Activated CD8-positive, alpha-beta memory T cell treated with anti-CD3 and anti-CD28 coated beads, Interleukin-2, amount 50 U/mL, for 24 hours (primary cell): ENCODE measurements around the gene FAM174B.

Experiments used
- DNase-seq: peaks from one replicate; pipeline ENCODE4 v3.0.0-alpha.2; 2020; ENCODE audit errors: extremely low read depth

The FAM174B gene

DNA sequence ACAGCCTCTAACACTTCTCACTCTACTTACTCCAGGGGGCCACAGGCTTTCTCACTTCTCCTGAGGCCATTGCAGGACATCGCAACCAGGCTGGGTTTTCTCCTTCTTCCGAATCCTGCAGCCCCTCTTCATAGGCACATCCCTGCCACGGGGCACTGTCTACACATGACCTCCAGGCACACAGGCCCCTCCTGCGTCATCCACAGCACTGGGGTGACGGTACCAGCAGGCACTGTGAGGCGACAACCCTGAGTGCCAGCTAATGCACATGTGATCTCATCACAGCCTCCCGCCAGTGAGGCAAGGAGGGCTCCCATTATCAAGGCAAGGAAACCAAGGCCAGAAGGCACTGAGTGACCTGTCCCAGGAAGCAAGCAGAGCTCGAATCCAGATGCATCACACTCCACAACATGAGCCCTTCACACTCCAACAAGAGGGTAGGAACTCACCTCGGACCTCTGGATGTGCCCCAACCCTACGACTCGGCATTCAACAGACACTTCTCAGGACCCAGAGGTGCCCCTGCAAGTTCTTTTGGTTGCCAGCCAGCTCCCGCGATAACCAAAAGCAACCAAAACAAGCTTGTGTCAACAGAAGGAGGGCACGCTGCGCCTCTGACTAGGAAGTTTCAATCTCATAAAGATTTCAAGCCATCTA, 16.7 kb downstream of the FAM174B start:
- DNase-seq = no peak

- no peak for DNase-seq
Observed at GRCh38 chr15:92638291-92638708, 17.3 kb downstream of the FAM174B start.

- no peak for DNase-seq
Observed at GRCh38 chr15:92637626-92638025, 17.9 kb downstream of the FAM174B start.

DNA sequence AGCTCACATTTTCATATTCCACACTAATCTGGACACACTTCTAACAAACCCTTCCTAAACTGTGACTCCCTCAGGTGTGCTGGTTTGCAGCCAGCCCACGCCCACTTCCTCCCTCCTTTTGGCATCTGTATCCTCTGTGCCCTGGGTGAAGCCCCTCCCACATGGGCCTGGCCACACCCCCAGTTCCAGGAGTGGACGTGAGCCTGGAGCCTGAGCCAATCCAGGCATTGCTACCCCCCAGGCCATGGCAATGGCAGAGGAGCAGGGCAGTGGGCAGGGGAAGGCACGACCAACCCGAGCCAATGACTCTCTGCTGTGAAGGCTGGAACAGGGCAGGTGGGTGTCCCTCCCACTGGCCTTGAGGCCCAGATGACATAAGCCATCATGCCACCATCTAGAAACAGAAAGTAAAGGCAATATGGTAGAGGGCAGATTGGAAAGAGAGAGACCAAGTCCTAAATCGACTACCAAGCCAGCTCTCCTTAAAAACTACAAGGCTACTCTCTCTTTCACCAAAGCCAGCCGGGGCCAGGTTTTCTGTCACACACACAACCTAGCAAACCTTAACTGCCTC, 18.6 kb downstream of the FAM174B start:
- DNase-seq = no peak

GRCh38 chr15:92636401-92636907, 19.1 kb downstream of the FAM174B start:
- DNase-seq = no peak

GRCh38 chr15:92634671-92635201, 20.8 kb downstream of the FAM174B start:
- DNase-seq = no peak

DNA sequence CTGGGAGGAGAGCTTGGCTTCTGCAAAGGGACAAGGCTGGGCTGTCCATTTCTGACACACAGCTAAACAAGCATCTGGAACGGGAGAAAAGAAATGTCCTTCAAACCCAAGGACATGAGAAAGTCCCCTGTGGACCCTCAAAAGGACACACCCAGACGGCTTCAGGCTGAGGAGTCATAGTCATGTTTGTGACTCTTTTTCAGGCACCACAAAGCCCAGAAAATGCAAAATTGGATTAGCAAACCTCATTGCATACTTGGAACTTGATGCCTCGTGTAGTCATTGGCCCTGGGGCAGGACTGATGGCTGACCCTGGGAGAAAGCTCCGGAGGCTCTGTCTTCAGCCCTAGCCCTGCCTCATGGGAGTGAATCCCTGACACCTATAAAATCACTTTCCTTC, 21.5 kb downstream of the FAM174B start:
- DNase-seq = no peak

GRCh38 chr15:92633418-92633817, 22.2 kb downstream of the FAM174B start:
- DNase-seq = no peak

DNA sequence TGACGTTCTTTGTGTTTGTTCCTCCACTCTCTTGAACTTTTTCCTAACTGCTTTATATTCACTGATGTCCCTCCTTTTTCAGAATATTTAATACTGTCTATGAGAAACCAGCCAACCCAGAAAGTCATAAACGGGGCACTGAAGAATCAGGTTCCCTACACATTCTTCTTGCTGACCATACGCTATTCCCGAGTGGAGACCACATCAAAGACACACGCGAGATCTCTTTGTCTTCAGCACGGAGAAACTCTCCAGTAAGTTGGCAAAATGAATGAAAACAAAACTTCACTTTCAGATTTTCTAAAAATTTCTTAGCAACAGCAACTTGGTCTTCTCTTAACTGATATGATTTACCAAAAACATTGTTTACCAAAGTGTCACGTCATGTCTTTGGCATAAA, 22.6 kb downstream of the FAM174B start:
- DNase-seq = no peak

GRCh38 chr15:92631721-92632120, 23.9 kb downstream of the FAM174B start:
- no peak for DNase-seq

DNA sequence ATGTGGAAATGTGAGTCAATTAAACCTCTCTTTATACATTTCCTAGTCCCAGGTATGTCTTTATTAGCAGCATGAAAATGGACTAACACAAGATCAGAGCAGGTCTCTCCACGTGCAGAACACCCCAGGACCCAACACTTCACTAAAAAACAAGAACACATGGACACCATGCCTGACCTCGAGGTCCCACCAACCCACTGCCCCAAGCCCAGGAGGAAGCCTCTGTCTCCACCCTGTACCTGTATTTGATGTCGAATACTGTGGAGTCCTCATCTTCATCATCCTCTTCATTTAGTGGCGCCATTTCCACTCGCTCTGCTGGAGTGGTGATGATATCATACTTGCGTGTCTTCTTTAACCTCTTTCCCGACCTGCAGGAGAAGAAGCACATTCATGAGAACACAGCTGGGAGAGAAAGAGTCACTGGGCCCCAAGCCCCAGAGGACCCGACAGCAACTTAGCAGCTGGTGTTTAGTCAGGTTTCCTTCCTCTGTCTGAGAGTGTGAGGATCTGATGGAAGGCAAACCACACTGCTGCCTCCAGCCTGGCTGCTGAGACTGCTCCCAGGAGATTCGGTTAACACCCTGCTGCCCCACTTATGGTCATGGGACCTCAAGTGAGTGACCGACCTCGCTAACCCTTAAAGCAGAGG, 25.5 kb downstream of the FAM174B start:
- no peak for DNase-seq

- DNase-seq = no peak
Observed at GRCh38 chr15:92629276-92629974, 26.1 kb downstream of the FAM174B start.

DNA sequence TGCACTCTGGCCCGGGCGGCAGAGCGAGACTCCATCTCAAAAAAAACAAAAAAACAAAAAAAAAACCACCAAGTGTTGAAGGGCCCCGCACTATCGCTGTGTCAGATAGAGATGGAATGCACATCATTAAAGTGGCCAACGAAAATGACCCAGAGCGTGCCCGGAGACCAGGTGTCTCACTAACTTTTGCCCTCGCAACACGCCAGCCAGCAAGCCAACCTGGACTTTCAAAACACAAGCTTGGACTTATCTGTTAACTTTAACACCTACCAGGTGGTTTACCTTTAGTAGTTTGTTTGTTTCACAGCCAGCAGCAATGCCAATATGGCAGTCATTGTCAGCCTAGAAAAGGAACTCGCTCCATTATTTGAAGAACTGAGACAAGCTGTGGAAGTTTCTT, 28.6 kb downstream of the FAM174B start:
- DNase-seq = no peak

DNA sequence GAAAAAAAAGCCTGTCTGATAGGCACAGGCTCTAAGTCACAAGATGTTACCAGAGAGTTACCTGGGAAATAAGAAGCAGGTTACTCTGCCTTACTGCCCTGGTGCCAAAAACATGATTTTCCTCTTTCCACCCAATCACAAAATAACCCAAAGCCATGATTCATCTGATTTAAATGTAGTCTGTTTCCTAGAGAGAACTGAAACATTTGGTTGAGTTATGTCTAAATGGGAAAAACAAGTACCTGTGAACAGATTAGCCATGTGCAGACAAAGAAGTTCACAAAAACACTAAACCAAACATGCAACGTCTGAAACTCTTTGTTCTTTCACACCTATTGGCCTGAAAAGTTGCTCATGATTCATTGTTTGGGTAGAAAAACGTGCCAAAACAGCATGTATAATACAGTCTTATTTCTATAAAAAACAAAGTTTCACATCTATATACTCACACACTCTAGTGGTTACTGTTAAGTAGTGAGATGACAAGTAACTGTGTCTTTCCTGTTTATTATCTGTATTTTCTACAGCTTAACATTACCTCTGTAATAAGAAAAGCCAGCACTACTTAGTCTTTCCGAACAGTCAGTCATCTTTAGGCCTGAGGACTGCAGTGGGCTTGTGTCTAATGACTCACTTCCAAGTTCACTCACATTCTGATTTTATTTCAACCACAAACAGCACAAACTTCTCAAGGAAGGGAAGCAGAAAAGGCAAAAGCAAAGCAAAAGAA, 30.2 kb downstream of the FAM174B start:
- no peak for DNase-seq

GRCh38 chr15:92624401-92624991, 31.1 kb downstream of the FAM174B start:
- DNase-seq = no peak

GRCh38 chr15:92623435-92623834, 32.1 kb downstream of the FAM174B start:
- DNase-seq = no peak

- DNase-seq = no peak
Observed at GRCh38 chr15:92621972-92622533, 33.5 kb downstream of the FAM174B start.

DNA sequence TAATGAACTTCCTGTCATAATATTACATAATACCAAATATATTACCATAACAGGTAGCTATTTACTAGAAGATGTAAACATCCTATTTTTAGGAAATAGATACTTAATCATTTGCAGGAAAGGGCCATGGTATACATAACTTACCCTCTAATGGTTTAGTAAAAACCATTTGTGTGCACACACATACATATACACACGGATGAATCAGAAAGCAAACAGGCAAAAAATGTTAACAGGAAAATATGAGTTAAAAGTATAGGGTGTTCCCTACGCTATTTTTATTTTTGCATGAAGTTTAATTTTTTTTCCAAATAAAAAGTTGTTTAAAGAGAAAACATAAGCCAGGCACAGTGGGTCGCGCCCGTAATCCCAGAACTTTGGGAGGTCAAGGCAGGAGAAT, 34.6 kb downstream of the FAM174B start:
- DNase-seq = no peak

DNA sequence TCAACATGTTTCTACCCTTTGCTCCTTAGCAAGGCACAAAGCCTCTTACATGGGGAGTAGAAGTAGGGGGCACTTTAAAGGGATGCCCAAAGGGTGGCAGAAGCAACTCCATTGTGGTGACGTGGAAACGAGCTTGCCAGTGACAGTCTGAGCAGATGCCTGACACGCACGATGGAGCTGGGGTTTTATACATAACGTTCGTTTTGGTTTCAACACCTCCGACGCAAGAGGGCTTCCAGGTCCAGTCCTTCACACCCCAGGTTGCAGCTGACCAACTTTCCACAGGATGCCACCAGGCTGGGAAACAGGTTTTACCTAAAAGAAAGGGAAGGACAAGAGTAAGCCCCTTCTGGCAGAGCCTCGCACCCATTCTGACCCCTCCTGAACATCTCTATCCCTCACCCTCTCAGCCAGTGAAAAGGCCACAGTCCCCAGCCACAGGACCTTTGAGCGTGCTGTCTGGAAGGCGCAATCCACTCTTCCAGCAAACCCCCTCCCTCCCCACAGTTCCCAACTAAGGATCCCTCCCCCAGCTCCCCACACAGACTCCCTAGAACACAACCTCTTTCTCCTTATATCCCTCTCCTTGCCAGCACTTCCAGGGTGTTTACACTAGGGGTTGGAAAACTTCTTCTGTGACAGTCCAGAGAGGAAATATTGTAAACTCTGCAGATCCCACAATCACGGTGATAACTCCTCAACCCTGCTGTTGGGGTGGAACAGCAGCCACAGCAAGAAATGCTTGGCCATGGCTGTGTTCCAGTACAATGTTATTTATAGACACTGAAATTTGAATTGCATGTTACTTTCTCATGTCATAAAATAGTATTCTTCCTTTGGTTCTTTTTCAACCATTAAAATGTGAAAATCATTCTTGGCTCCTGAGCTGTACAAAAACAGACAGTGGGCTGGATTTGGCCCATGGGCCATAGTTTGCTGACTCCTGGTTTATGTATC, 36.2 kb downstream of the FAM174B start:
- DNase-seq = no peak
